K562 (cell line): ENCODE data around the gene PMFBP1. TPM values are rescaled to one million over a fixed set of nuclear protein-coding genes. Genes with fewer than 3 reads are reported as not detected.

Experiments used
- AFF1 ChIP-seq, 2 experiments: fragments of 450-650 bp; IDR thresholded peaks; 2 replicates each; pipeline ENCODE4 v1.6.1; 2018; ENCODE audit warnings: mild to moderate bottlenecking in 2 of 2, low read depth in 1 of 2; ENCODE audit not compliant: partially characterized antibody in 2 of 2
- ARHGAP35 ChIP-seq: fragments of 450-650 bp; IDR thresholded peaks from 2 replicates; pipeline ENCODE4 v1.6.1; 2018; ENCODE audit not compliant: partially characterized antibody
- ATF7 ChIP-seq: fragments of 450-650 bp; IDR thresholded peaks from 2 replicates; pipeline ENCODE4 v1.7.1; 2014; ENCODE audit warnings: mild to moderate bottlenecking, moderate library complexity
- BCLAF1 ChIP-seq, 2 experiments: fragments of 450-650 bp in 1 of 2; IDR thresholded peaks; 2 replicates each; pipeline ENCODE4 v1.6.1; 2011 to 2017; ENCODE audit warnings: low read depth in 2 of 2, antibody characterized with exemption in 1 of 2, borderline replicate concordance in 1 of 2, low read length in 1 of 2, mild to moderate bottlenecking in 1 of 2, mixed read lengths in 1 of 2; ENCODE audit not compliant: control insufficient read depth in 1 of 2
- ELK3 ChIP-seq: fragments of 450-650 bp; formaldehyde crosslinking; IDR thresholded peaks from 2 replicates; pipeline ENCODE4 v1.4.0; 2020; ENCODE audit warnings: mild to moderate bottlenecking
- MAFG ChIP-seq: fragments of 450-650 bp; conservative IDR thresholded peaks from 2 replicates; pipeline ENCODE4 v1.6.1; 2016; ENCODE audit warnings: missing genetic modification characterization, missing compliant biosample characterization
- NCOR1 ChIP-seq: fragments of 450-650 bp; IDR thresholded peaks from 2 replicates; pipeline ENCODE4 v1.6.1; 2016; ENCODE audit warnings: mild to moderate bottlenecking, moderate library complexity
- TFAM ChIP-seq: fragments of 250-450 bp; sonication (Bioruptor Pico); conservative IDR thresholded peaks from 2 replicates; pipeline ENCODE4 v1.5.0; 2021; ENCODE audit warnings: mild to moderate bottlenecking, moderate library complexity
- USF2 ChIP-seq: sonication (generic); formaldehyde crosslinking; IDR thresholded peaks from 2 replicates; pipeline ENCODE4 v1.5.0; 2020; ENCODE audit warnings: missing genetic modification reagents
- YBX1 ChIP-seq: fragments of 450-650 bp; IDR thresholded peaks from 2 replicates; pipeline ENCODE4 v1.7.1; 2016; ENCODE audit warnings: mild to moderate bottlenecking
- ZFP1 ChIP-seq: fragments of 450-650 bp; formaldehyde crosslinking; IDR thresholded peaks from 2 replicates; pipeline ENCODE4 v1.4.0; 2020; ENCODE audit warnings: mild to moderate bottlenecking, mixed read lengths
- ZHX1 ChIP-seq: fragments of 150-350 bp; conservative IDR thresholded peaks from 2 replicates; pipeline ENCODE4 v1.6.1; 2014; ENCODE audit warnings: low read length
- ZKSCAN1 ChIP-seq: fragments of 150-350 bp; IDR thresholded peaks from 2 replicates; pipeline ENCODE4 v1.6.1; 2016; ENCODE audit warnings: low read depth, low read length
- ZNF184 ChIP-seq: sonication (generic); formaldehyde crosslinking; IDR thresholded peaks from 2 replicates; pipeline ENCODE4 v1.5.0; 2020; ENCODE audit warnings: missing genetic modification reagents
- ZNF239 ChIP-seq: fragments of 250-450 bp; sonication (Bioruptor Pico); IDR thresholded peaks from 2 replicates; pipeline ENCODE4 v1.4.0; 2020; ENCODE audit warnings: mild to moderate bottlenecking
- ZNF583 ChIP-seq: fragments of 250-450 bp; sonication (Bioruptor Pico); IDR thresholded peaks from 2 replicates; pipeline ENCODE4 v1.4.0; 2020
- polyA plus RNA-seq, 8 experiments: library from polyadenylated mRNA; depleted of rRNA in 4 of 8; stranded (reverse) in 5 of 8; unstranded in 3 of 8; fragments of >200 nt; fragmentation: Nextera tagmentation in 2 of 8; fragmentation: Illumina TruSeq in 1 of 8; extraction: Ambion mirVana in 2 of 8; extraction: Trizol in 1 of 8; gene quantifications; 2 replicates each; pipeline versions ENCODE4 v1.2.1 to v1.2.3, GENCODE V29; 2011 to 2014; ENCODE audit warnings: inconsistent platforms in 1 of 8, missing spikeins in 1 of 8
- total RNA-seq, 7 experiments: library from RNA; depleted of rRNA in 6 of 7; stranded (reverse); fragments of >200 nt in 6 of 7; fragmentation: Illumina TruSeq in 2 of 7; extraction: Trizol in 2 of 7; gene quantifications; 2 replicates each; pipeline versions ENCODE4 v1.2.1 to v1.2.3, GENCODE V29; 2011 to 2021; ENCODE audit warnings: low replicate concordance in 1 of 7

The PMFBP1 gene
- total and polyA plus RNA-seq, 9 of the 15 experiments (the other 6 are each of a cell fraction or from before 2014, with no cell fraction given), result 0.13 to 0.91 (median 0.47) TPM

GRCh38 chr16:72072514-72073342 lies 99.2 kb downstream of the PMFBP1 start (continued):
- TF ChIP-seq AFF1 (IDR thresholded peaks at IDR 0.05; ENCODE audit: low read depth in 1 of 2, partially characterized antibody in 2 of 2) (no peak), USF2 (CRISPR knock-in tag) (no peak), ZNF583 (CRISPR knock-in tag) (no peak), ZNF184 (CRISPR knock-in tag) (no peak), ARHGAP35 (no peak), NCOR1 (peak; percentile 78), YBX1 (no peak), ZNF239 (CRISPR knock-in tag) (no peak), ATF7 (0 out of 2 replicates have a peak, but pooled peaks have one; percentile 11), MAFG (no peak), TFAM (CRISPR knock-in tag) (no peak), ZKSCAN1 (no peak), ZHX1 (no peak), BCLAF1 (IDR thresholded peaks at IDR 0.05; ENCODE audit: borderline replicate concordance in 1 of 2, control insufficient read depth in 1 of 2, low read depth in 2 of 2, low read length in 1 of 2) (no peak), ZFP1 (CRISPR knock-in tag) (no peak), ELK3 (CRISPR knock-in tag) (no peak)
